HG03442 (cell line): ENCODE measurements around the gene DGKI.
A peak's percentile ranks its signal among the peaks of the same experiment; 100 is the strongest.

Experiments
- ATAC-seq: cut with Tn5 transposase; IDR thresholded peaks from one replicate; pipeline ENCODE4 v1.9.1; 2021; ENCODE audit warnings: mild to moderate bottlenecking, moderate library complexity; ENCODE audit not compliant: unreplicated experiment

DGKI gene

DNA sequence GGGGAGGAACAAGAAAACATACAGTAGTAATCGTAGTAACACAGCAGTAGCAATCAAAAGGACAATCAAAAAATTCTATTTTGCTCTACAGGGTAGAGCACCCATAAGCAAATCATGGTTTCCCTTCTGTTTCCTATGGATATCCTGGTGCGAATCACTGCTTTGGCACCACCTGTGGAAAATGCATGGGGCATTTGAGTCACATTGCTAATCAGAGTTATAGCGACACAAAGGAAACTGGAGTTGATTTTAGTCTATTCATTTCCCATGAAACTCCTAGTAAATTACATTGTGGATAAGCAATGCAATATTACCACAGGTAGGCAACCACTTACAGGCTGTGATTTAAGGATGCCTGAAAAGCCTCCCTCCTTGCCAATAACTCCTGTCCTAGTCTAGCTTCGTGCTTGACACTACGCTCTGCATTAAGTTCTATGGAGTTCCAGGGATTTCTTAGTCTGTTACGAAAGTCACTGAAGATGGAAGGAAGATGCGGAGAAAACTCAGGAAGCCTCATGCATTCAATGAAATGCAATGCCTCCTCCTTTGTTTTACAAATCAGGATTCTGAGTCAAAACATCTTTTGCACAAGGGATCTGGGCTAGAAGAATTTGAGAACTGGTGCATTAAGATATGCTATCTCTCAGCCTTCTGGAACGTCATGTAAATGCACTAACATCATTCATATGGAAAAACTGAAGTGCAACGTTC lies 188.4 kb downstream of the DGKI start:
- no peak for ATAC-seq

- ATAC-seq, result no peak
Observed at GRCh38 chr7:137657476-137658189, 189.1 kb downstream of the DGKI start.

DNA sequence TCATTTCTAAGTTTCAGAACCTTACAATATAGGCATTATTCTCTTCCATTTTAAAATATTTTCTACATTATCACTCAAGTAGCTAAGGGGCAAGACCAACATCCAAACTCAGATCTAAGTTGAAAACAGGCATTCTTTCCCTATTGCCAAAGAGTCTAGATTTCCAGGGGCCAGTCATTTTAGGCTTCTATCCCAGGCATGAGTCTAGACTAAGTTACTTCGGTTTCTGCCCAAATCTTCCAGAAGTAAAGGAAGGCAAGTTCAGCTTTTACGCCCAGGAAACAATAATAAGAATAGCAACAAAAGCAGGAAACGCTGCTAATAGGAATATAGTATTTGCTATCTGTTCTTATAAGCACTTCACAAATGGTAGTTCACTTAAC lies 189.9 kb downstream of the DGKI start:
- ATAC-seq, result no peak

GRCh38 chr7:137656227-137656849 lies 190.4 kb downstream of the DGKI start:
- peak; percentile 81 for ATAC-seq

- no peak for ATAC-seq
Observed at GRCh38 chr7:137655804-137656203, 191.0 kb downstream of the DGKI start.

DNA sequence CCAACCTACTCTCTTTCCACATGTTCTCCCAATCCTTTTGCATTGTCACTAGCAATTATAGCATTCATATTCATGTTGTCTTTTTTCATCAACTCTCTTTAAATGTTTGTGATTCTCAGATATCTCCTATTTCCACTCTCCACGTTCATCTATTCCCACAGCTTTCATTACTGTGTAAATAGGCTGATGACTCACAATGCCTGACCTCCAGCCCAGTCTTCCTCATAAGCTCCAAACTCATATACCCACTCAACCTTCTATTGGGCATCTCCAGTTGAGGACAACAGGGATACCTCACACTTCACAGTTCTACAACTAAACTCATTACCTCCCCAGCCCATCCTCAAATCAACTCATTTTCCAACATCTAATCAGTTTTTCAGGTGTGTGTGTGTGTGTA lies 194.1 kb downstream of the DGKI start:
- no peak for ATAC-seq

DNA sequence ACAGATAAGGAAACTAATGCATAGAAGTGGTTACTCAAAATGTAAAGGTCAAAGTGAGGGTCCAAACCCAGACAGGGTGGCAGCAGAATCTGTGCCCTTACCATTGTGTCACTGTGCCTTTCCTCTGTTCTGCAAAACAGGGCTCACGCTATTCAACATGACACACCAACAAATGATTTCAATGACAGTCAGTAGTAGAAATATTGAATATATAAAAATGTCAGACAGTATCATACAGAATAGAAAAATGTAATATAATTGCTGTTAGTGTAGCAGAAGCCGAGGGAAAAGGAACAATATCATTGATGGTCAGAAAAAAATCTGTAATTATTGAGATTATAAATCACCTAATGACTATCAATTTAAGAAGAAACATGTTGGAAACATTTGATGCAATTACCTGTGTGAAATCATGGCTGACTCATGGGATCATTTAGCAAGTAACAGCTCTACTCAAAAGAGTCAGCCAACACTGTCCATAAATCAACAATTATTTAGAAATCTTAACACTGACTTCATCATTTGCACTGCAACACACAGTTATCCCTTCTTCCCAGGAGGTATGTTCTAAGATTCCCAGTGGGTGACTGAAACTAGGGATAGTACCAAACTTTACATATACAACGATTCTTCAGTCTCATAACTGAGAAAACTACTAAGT lies 198.7 kb downstream of the DGKI start:
- no peak for ATAC-seq

DNA sequence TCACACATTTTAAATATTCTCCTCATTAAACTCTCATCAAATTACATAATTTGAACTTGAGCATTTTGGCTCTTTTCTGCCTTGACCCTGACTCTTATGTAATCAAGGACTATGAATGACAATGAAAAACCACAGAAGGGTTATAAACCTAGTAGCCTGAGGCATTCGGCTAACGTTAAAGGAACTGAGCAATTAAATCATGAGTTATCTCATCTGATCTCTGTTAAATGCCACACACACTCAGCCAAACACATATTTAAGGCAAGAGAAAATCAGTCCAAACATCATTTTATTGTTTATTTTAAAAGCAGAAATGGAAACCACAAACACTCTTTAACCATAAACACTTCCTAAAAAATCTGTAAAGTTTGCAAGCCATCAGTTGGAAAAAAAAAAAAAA lies 204.3 kb downstream of the DGKI start:
- ATAC-seq, result no peak

- ATAC-seq, result no peak
Observed at GRCh38 chr7:137642031-137642430, 204.7 kb downstream of the DGKI start.

GRCh38 chr7:137636376-137636775 lies 210.4 kb downstream of the DGKI start:
- no peak for ATAC-seq

DNA sequence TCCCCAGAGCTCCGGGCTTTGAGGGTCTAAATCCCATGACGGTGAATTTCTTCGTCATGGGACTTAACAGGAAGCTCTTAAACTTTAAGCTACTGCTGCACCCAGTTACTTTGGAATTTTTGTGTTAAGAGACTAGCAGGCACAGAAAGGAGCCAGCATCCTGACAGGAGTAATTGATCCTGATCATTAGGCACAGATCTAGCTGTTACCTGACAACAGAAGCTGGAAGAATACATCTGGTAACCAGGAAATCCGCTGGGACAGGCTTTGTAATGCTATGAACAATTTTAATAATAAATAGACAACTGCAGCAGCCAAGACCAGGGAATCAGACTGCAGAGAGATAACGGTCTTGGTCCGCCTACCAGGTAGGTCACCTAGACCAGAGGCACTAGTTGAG lies 210.9 kb downstream of the DGKI start:
- ATAC-seq, result no peak

DNA sequence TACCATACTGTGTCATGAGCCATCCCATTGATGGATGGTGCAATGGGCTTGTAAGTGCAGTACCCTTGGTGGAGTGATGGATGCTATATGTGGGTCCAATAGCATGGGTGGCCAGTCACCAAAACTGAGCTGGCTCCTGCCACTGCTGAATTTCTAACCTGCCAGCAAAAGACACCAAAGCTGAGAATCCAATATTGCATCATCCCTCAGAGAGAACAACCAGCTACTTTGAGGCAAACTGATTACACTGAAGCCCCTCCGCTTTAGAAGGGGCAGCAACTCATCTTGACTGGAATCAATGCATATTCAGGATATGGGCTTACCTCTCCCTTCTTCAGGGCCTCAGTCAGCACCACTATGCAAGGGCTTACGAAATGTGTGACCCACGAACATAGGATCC lies 211.6 kb downstream of the DGKI start:
- no peak for ATAC-seq

DNA sequence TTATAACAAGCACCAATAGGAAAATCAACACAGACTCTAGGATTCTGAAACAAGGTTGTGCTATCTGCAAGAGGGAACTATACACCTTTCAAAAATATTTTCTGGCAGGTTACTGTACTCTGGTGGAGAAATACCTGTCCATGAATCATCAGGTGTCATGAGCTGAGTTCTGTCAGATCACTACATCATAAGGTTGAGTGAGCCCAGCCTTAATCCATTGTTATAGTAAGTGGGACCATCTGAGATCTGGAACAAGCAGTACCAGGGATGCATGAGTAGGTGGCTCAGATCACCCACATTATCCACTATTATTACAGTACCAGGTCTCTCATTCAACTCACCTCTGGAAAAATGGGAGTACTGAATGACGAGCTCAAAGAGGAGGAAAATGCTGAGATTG lies 212.4 kb downstream of the DGKI start:
- ATAC-seq, result no peak

DNA sequence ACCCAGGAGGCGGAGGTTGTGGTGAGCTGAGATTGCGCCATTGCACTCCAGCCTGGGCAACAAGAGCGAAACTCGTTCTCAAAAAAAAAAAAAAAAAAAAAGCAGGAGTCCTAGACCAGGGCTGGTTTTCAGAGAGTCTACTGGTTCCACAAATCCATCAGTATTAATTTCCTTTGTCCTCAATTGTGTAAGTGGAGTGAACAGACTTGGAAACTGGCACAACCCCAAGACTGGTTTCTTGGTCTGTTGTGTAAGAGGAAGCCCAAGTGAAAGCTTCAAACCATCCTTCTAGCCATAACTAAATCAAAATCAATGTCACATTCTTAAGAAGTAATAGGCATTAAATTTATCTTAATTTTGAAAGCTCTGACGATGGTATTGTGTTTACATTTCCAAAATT lies 213.6 kb downstream of the DGKI start:
- no peak for ATAC-seq

DNA sequence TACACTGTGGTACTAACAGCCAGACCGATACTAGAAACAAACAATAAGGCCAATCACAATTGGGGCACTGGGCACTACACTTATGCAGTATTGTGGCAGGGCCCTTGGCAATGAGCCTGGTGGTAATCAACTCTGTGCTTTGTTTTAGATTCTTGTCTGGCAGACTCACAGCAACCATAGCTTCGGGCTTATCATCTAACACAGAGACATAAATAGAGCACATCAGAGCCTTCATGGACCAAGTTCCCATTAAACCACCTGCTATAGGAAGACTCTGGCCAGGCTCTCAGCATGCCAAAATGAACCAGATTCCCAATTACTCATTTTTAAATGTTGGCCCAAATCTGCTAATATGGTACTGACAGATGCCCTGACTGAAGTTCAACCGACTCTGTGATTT lies 218.6 kb downstream of the DGKI start:
- no peak for ATAC-seq

- peak; percentile 73 for ATAC-seq
Observed at GRCh38 chr7:137626469-137627067, 220.2 kb downstream of the DGKI start.

GRCh38 chr7:137625197-137625596 lies 221.6 kb downstream of the DGKI start:
- no peak for ATAC-seq

DNA sequence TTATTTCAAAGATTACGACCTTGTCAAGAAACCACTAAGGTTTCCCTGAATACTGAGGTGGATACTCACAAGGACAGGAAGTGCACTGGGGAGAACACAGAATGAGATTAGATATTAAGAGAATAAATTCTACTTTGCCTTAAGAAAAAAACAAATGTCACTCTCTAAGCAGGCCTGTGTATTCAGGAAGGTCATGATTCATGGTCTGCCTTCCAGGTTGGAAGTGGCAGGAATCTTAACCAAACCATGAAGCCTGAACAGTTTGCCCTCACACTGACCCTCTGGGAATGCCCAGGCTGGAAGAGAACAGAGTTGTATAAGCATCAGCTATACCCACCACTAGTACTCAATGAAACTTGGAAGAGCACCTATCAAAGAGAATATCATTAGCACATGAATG lies 227.6 kb downstream of the DGKI start:
- ATAC-seq, result no peak

DNA sequence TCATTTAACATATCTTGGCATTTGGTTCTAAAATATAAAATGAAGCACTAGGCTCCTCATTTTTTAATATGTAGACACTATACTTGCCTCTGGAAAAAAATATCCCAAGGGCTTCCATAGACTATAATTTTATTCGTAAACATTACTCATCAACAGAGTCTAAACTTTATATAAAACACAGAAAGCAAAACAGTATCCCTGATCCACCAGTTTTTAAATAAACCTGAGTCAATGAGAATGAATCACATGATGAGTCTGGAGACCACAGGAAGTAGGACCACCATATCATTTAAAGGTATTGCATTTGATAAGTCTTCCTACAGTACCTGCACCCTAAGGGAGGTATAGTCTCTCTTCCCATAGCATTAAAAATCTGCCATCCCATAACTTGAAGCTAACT lies 228.0 kb downstream of the DGKI start:
- no peak for ATAC-seq

GRCh38 chr7:137613006-137613525 lies 233.7 kb downstream of the DGKI start:
- no peak for ATAC-seq

GRCh38 chr7:137611606-137612005 lies 235.2 kb downstream of the DGKI start:
- ATAC-seq, result no peak
